SK-N-SH (cell line): Measurements from ENCODE around the gene IBTK. TPM values are rescaled to one million over a fixed set of nuclear protein-coding genes. Genes with fewer than 3 reads are reported as not detected.

ENCODE experiments used
- CTCF ChIA-PET: fragments of 300-600, 350-600 bp; formaldehyde crosslinking; extraction: SDS; loops from one replicate; lab custom pipeline; 2021; lab: Yijun Ruan, JAX
- POLR2A ChIA-PET: fragments of 350-600 bp; sonication (Branson Sonifier 250); formaldehyde crosslinking; extraction: SDS; loops from one replicate; lab custom pipeline; 2020; ENCODE audit warnings: antibody characterized with exemption, inconsistent platforms; lab: Yijun Ruan, JAX
- DNase-seq: peaks from one replicate; pipeline ENCODE4 v3.0.0; 2012
- H2AFZ ChIP-seq: fragments of 200-600 bp; sonication (generic); 2 replicates; pipeline ENCODE4 v1.8.1; 2016; ENCODE audit warnings: antibody characterized with exemption, mild to moderate bottlenecking, low read depth
- H3F3A ChIP-seq: fragments of 200-600 bp; sonication (generic); replicated peaks from 2 replicates; pipeline ENCODE3; 2016; ENCODE audit warnings: antibody characterized with exemption, mild to moderate bottlenecking; ENCODE audit not compliant: insufficient read depth
- H3K27ac ChIP-seq, 2 experiments: fragments of 200-500 bp in 1 of 2; fragments of 200-600 bp in 1 of 2; sonication (Bioruptor generic) in 1 of 2; sonication (generic), shearing (Covaris generic) in 1 of 2; 2 replicates each; pipeline versions ENCODE4 v1.5.1 to v1.6.1; 2014 to 2016; ENCODE audit warnings: low read depth in 2 of 2, inconsistent platforms in 1 of 2, low read length in 1 of 2, mild to moderate bottlenecking in 1 of 2, mixed read lengths in 1 of 2
- H3K27me3 ChIP-seq: fragments of 200-600 bp; sonication (generic), shearing (Covaris generic); 2 replicates; pipeline ENCODE4 v1.6.1; 2016; ENCODE audit warnings: mixed run types; ENCODE audit not compliant: insufficient read depth
- H3K36me3 ChIP-seq, 2 experiments: fragments of 200-500 bp in 1 of 2; fragments of 200-600 bp in 1 of 2; sonication (Bioruptor generic) in 1 of 2; sonication (generic) in 1 of 2; replicated peaks in 1 of 2; 2 replicates each; pipeline versions ENCODE3 to v1.5.1; 2014 to 2016; ENCODE audit warnings: low read length in 1 of 2, mild to moderate bottlenecking in 1 of 2; ENCODE audit not compliant: insufficient read depth in 2 of 2, control insufficient read depth in 1 of 2
- H3K4me1 ChIP-seq, 2 experiments: fragments of 200-500 bp in 1 of 2; fragments of 200-600 bp in 1 of 2; sonication (Bioruptor generic) in 1 of 2; sonication (generic), shearing (Covaris generic) in 1 of 2; 2 replicates each; pipeline versions ENCODE4 v1.5.1 to v1.6.1; 2014 to 2016; ENCODE audit warnings: low read depth in 1 of 2, low read length in 1 of 2, mixed run types in 1 of 2; ENCODE audit not compliant: insufficient read depth in 2 of 2, control insufficient read depth in 1 of 2
- H3K4me2 ChIP-seq: fragments of 200-600 bp; sonication (generic), shearing (Covaris generic); 2 replicates; pipeline ENCODE4 v1.6.1; 2017; ENCODE audit warnings: mixed run types
- H3K4me3 ChIP-seq, 2 experiments: fragments of 200-500 bp in 1 of 2; fragments of 200-600 bp in 1 of 2; sonication (Bioruptor generic) in 1 of 2; sonication (generic), shearing (Covaris generic) in 1 of 2; 2 replicates each; pipeline versions ENCODE4 v1.5.1 to v1.8.1; 2014 to 2016; ENCODE audit warnings: low read depth in 2 of 2, inconsistent platforms in 1 of 2, low read length in 1 of 2, mild to moderate bottlenecking in 1 of 2, mixed read lengths in 1 of 2, moderate library complexity in 1 of 2
- H3K79me2 ChIP-seq: fragments of 200-600 bp; sonication (generic); 2 replicates; pipeline ENCODE4 v1.8.1; 2017; ENCODE audit warnings: mild to moderate bottlenecking; ENCODE audit not compliant: insufficient read depth
- H3K9ac ChIP-seq: fragments of 200-600 bp; sonication (generic); 2 replicates; pipeline ENCODE4 v1.6.1; 2017; ENCODE audit warnings: mixed run types
- H3K9me2 ChIP-seq: fragments of 200-600 bp; sonication (generic); 2 replicates; pipeline ENCODE4 v1.6.1; 2017; ENCODE audit warnings: mixed run types
- H3K9me3 ChIP-seq: fragments of 200-600 bp; sonication (generic); 2 replicates; pipeline ENCODE4 v1.6.1; 2017; ENCODE audit warnings: mixed run types, mild to moderate bottlenecking, moderate library complexity
- H4K20me1 ChIP-seq: fragments of 200-600 bp; sonication (generic); 2 replicates; pipeline ENCODE4 v1.6.1; 2017; ENCODE audit warnings: mild to moderate bottlenecking, mixed run types; ENCODE audit not compliant: insufficient read depth
- CHD2 ChIP-seq: fragments of 150-350 bp; IDR thresholded peaks from 2 replicates; pipeline ENCODE4 v1.6.1; 2018; ENCODE audit warnings: low read length; ENCODE audit not compliant: partially characterized antibody
- ELF1 ChIP-seq: IDR thresholded peaks from 2 replicates; pipeline ENCODE4 v1.4.0; 2012
- EP300 ChIP-seq, 2 experiments: IDR thresholded peaks; 2 replicates each; pipeline versions ENCODE4 v1.4.0 to v1.6.1; 2012; ENCODE audit warnings: borderline replicate concordance in 1 of 2, low read depth in 1 of 2, low read length in 1 of 2
- EZH2phosphoT487 ChIP-seq: fragments of 200-600 bp; sonication (generic); IDR thresholded peaks from 2 replicates; pipeline ENCODE4 v1.6.1; 2017; ENCODE audit warnings: low read depth, mixed run types, mild to moderate bottlenecking, antibody characterized with exemption, moderate library complexity, borderline replicate concordance
- FOSL2 ChIP-seq: IDR thresholded peaks from 2 replicates; pipeline ENCODE4 v1.4.0; 2012; ENCODE audit warnings: low read depth, mild to moderate bottlenecking, moderate library complexity, borderline replicate concordance
- FOXM1 ChIP-seq: IDR thresholded peaks from 2 replicates; pipeline ENCODE4 v1.4.0; 2012; ENCODE audit warnings: low read depth, mild to moderate bottlenecking
- GABPA ChIP-seq: IDR thresholded peaks from 2 replicates; pipeline ENCODE4 v1.4.0; 2012; ENCODE audit warnings: low read depth, mild to moderate bottlenecking
- JUND ChIP-seq: IDR thresholded peaks from 2 replicates; pipeline ENCODE4 v1.4.0; 2012
- NFIC ChIP-seq: IDR thresholded peaks from 2 replicates; pipeline ENCODE4 v1.4.0; 2012; ENCODE audit warnings: borderline replicate concordance
- POLR2AphosphoS5 ChIP-seq: IDR thresholded peaks from 2 replicates; pipeline ENCODE4 v1.6.1; 2012; ENCODE audit warnings: low read depth, low read length
- RXRA ChIP-seq: IDR thresholded peaks from 2 replicates; pipeline ENCODE4 v1.4.0; 2012; ENCODE audit warnings: low read depth, mild to moderate bottlenecking, borderline replicate concordance
- SIN3A ChIP-seq: IDR thresholded peaks from 2 replicates; pipeline ENCODE4 v1.6.1; 2012; ENCODE audit warnings: low read depth, mild to moderate bottlenecking, low read length, moderate library complexity, borderline replicate concordance
- SMC3 ChIP-seq: IDR thresholded peaks from 2 replicates; pipeline ENCODE4 v1.6.1; 2012; ENCODE audit warnings: low read depth, low read length, improper control_type of control experiment
- TAF1 ChIP-seq: IDR thresholded peaks from 2 replicates; pipeline ENCODE4 v1.6.1; 2012; ENCODE audit warnings: low read depth, mild to moderate bottlenecking, low read length, moderate library complexity, borderline replicate concordance
- TCF12 ChIP-seq: IDR thresholded peaks from 2 replicates; pipeline ENCODE4 v1.4.0; 2012
- TEAD4 ChIP-seq: IDR thresholded peaks from 2 replicates; pipeline ENCODE4 v1.4.0; 2012; ENCODE audit warnings: mild to moderate bottlenecking, borderline replicate concordance; ENCODE audit not compliant: insufficient read depth
- USF1 ChIP-seq: IDR thresholded peaks from 2 replicates; pipeline ENCODE4 v1.4.0; 2012; ENCODE audit warnings: low read depth, borderline replicate concordance
- USF2 ChIP-seq: fragments of 150-350 bp; IDR thresholded peaks from 2 replicates; pipeline ENCODE4 v1.6.1; 2017; ENCODE audit warnings: antibody characterized with exemption, low read length, low read depth, borderline replicate concordance
- WGBS: methylation state at CpG from one replicate; pipeline ENCODE4 v1.1.6; 2017; ENCODE audit warnings: low lambda C conversion rate; 5-methylcytosine and 5-hydroxymethylcytosine counted together
- polyA plus RNA-seq, 3 experiments: library from polyadenylated mRNA; depleted of rRNA; stranded (reverse); fragments of >200 nt; gene quantifications; 2 replicates each; pipeline ENCODE4 v1.2.3, GENCODE V29; 2012
- TF ChIP-seq, protein P1 (sequence below): IDR thresholded peaks from 2 replicates; pipeline ENCODE4 v1.4.0; 2012; ENCODE audit warnings: low read depth
- TF ChIP-seq, protein P2 (sequence below): IDR thresholded peaks from 2 replicates; pipeline ENCODE4 v1.6.1; 2012; ENCODE audit warnings: mild to moderate bottlenecking, low read depth, low read length, moderate library complexity

IBTK gene
- polyA plus RNA-seq, 1 of the 3 experiments (the other 2 are of a cell fraction): 9.5 TPM

GRCh38 chr6:82246370-82246769 is 1.2 kb downstream of the IBTK start:
- H2AFZ ChIP-seq: no peak overlapping the region
- peaks cover 27% of the 10 kb centered on the region for H3F3A ChIP-seq
- POLR2A ChIA-PET: interaction anchor here (0.6 kb wide), 1 partner anchor 630 kb away, joined by 3 read pairs; no protein-coding TSS in a partner anchor
- TF ChIP-seq GABPA: no peak
- TF ChIP-seq RXRA: no peak
- TF ChIP-seq TAF1: no peak
- TF ChIP-seq SMC3: no peak
- TF ChIP-seq USF1: no peak
- TF ChIP-seq TEAD4: no peak
- no peak for TF ChIP-seq ELF1
- no peak for TF ChIP-seq CHD2
- no peak for TF ChIP-seq JUND
- no peak for TF ChIP-seq FOSL2
- no peak for TF ChIP-seq EP300 (IDR thresholded peaks at IDR 0.05; ENCODE audit: borderline replicate concordance in 1 of 2, low read depth in 1 of 2, low read length in 1 of 2)
- TF ChIP-seq FOXM1: no peak
- TF ChIP-seq USF2: no peak
- TF ChIP-seq, protein P1, sequence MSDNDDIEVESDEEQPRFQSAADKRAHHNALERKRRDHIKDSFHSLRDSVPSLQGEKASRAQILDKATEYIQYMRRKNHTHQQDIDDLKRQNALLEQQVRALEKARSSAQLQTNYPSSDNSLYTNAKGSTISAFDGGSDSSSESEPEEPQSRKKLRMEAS: no peak
- no peak for TF ChIP-seq SIN3A
- TF ChIP-seq, protein P2, sequence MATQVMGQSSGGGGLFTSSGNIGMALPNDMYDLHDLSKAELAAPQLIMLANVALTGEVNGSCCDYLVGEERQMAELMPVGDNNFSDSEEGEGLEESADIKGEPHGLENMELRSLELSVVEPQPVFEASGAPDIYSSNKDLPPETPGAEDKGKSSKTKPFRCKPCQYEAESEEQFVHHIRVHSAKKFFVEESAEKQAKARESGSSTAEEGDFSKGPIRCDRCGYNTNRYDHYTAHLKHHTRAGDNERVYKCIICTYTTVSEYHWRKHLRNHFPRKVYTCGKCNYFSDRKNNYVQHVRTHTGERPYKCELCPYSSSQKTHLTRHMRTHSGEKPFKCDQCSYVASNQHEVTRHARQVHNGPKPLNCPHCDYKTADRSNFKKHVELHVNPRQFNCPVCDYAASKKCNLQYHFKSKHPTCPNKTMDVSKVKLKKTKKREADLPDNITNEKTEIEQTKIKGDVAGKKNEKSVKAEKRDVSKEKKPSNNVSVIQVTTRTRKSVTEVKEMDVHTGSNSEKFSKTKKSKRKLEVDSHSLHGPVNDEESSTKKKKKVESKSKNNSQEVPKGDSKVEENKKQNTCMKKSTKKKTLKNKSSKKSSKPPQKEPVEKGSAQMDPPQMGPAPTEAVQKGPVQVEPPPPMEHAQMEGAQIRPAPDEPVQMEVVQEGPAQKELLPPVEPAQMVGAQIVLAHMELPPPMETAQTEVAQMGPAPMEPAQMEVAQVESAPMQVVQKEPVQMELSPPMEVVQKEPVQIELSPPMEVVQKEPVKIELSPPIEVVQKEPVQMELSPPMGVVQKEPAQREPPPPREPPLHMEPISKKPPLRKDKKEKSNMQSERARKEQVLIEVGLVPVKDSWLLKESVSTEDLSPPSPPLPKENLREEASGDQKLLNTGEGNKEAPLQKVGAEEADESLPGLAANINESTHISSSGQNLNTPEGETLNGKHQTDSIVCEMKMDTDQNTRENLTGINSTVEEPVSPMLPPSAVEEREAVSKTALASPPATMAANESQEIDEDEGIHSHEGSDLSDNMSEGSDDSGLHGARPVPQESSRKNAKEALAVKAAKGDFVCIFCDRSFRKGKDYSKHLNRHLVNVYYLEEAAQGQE: no peak
- TF ChIP-seq NFIC: no peak
- TF ChIP-seq TCF12: no peak
- no peak for TF ChIP-seq POLR2AphosphoS5
- TF ChIP-seq EZH2phosphoT487: no peak
- TF ChIP-seq, all 33 proteins: peak for 0
- Histone ChIP-seq H3K4me2 (peak overlapping the region; percentile 84), H3K9ac (peak overlapping the region; percentile 97), H3K79me2 (peaks cover 62% of the 10 kb centered on the region), H3K4me3 (peak overlapping the region; percentile 88), H3K4me1 (peaks cover 12 to 18% of the 10 kb centered on the region in 2 experiments), H3K27me3 (no peaks in the 10 kb centered on the region), H3K36me3 (peaks cover 10 to 28% of the 10 kb centered on the region in 2 experiments), H4K20me1 (peaks cover 5% of the 10 kb centered on the region; the same call in 1 of the 2 replicates), H3K9me3 (no peaks in the 10 kb centered on the region), H3K9me2 (no peaks in the 10 kb centered on the region), H3K27ac (peak overlapping the region; percentile 93 to 96; a peak in 3 of 4 replicates)
- no peak for DNase-seq
- WGBS: 71% methylated on average over 12 of the region's 12 CpGs
- CTCF ChIA-PET: interaction anchor here (1.2 kb wide), 1 partner anchor 811 kb away, joined by 3 read pairs; no protein-coding TSS in a partner anchor
